Vagina (tissue), 2 donors: ENCODE data around the gene ANAPC4. TPM values are rescaled to one million over a fixed set of nuclear protein-coding genes. Genes with fewer than 3 reads are reported as not detected.

Experiments used
- DNase-seq, 2 donors: peaks; one replicate each; pipeline ENCODE4 v3.0.0-alpha.2; 2017; ENCODE audit errors: extremely low spot score in 2 of 2
- H3K27ac ChIP-seq: fragments of 200-600 bp; sonication (generic); one replicate; pipeline ENCODE4 v1.5.1; 2019
- H3K27me3 ChIP-seq: fragments of 200-600 bp; sonication (generic); one replicate; pipeline ENCODE4 v1.5.1; 2019
- H3K36me3 ChIP-seq, 2 donors: fragments of 200-600 bp; sonication (generic); one replicate each; pipeline ENCODE4 v1.5.1; 2017 to 2019
- H3K4me1 ChIP-seq: fragments of 200-600 bp; sonication (generic); one replicate; pipeline ENCODE4 v1.5.1; 2019
- H3K4me3 ChIP-seq, 2 donors: fragments of 200-600 bp; sonication (generic); 1 replicate in 1 of 2; 2 replicates in 1 of 2; pipeline ENCODE4 v1.5.1; 2016 to 2019
- H3K9me3 ChIP-seq: fragments of 200-600 bp; sonication (generic); one replicate; pipeline ENCODE4 v1.5.1; 2019
- POLR2A ChIP-seq, 2 donors: fragments of 450-650 bp; IDR thresholded peaks; one replicate each; pipeline ENCODE4 v1.6.1; 2017; ENCODE audit warnings: antibody characterized with exemption in 2 of 2, mild to moderate bottlenecking in 2 of 2, moderate library complexity in 2 of 2
- POLR2AphosphoS5 ChIP-seq, 2 donors: sonication (generic); formaldehyde crosslinking; IDR thresholded peaks; one replicate each; pipeline ENCODE4 v1.9.0; 2017; ENCODE audit warnings: antibody characterized with exemption in 2 of 2, mild to moderate bottlenecking in 2 of 2, low read depth in 1 of 2; ENCODE audit not compliant: insufficient read depth in 1 of 2
- intact Hi-C: fragments of 100-400 bp; cut with DNase I; formaldehyde crosslinking; loops from one replicate; pipeline ENCODE4 v1.15.1; 2023
- total RNA-seq: library from RNA; depleted of rRNA; stranded (reverse); fragments of >200 nt; gene quantifications from one replicate; pipeline ENCODE4 v1.2.3, GENCODE V29; 2016
- TF ChIP-seq, protein P1 (sequence below), 3 experiments: fragments of 450-650 bp in 2 of 3; fragments of 200-600 bp in 1 of 3; sonication (generic) in 1 of 3; IDR thresholded peaks; one replicate each; pipeline ENCODE4 v1.5.1; 2017 to 2019; ENCODE audit warnings: antibody characterized with exemption in 3 of 3, mild to moderate bottlenecking in 2 of 3, moderate library complexity in 2 of 3

The ANAPC4 gene
- total RNA-seq, 1 donor from 2014 or later = 33.6 TPM

DNA sequence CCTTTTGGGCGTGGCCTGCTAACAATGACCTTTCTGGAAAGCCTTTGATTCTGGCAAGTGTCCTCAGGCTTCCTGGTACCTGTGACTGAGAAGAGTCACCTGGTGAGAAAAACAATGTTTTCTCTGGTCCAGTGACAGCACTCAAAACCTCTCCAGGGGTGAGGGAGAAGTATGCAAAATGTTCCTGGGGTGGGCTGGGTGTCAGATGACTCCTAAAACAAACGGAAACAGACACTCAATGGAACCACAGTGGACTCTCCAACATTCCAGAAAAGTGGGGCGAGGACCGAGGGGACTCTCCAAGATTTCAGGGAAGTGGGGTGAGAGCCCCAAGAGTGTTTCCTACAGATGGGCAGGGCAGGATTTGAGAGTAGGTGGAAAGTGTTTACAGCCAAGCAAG, 69.5 kb downstream of the ANAPC4 start:
- peaks cover 8% of the 10 kb centered on the region for H3K4me1 ChIP-seq
- no peaks in the 10 kb centered on the region for H3K36me3 ChIP-seq
- H3K4me3 ChIP-seq = no peak overlapping the region
- intact Hi-C loops = no loop called here
- no peak for DNase-seq
- no peaks in the 10 kb centered on the region for H3K9me3 ChIP-seq
- no peaks in the 10 kb centered on the region for H3K27me3 ChIP-seq
- TF ChIP-seq POLR2AphosphoS5 (IDR thresholded peaks at IDR 0.05; ENCODE audit: insufficient read depth in 1 of 2, low read depth in 1 of 2) (no peak), POLR2A (IDR thresholded peaks at IDR 0.05) (no peak)
- TF ChIP-seq, protein P1, sequence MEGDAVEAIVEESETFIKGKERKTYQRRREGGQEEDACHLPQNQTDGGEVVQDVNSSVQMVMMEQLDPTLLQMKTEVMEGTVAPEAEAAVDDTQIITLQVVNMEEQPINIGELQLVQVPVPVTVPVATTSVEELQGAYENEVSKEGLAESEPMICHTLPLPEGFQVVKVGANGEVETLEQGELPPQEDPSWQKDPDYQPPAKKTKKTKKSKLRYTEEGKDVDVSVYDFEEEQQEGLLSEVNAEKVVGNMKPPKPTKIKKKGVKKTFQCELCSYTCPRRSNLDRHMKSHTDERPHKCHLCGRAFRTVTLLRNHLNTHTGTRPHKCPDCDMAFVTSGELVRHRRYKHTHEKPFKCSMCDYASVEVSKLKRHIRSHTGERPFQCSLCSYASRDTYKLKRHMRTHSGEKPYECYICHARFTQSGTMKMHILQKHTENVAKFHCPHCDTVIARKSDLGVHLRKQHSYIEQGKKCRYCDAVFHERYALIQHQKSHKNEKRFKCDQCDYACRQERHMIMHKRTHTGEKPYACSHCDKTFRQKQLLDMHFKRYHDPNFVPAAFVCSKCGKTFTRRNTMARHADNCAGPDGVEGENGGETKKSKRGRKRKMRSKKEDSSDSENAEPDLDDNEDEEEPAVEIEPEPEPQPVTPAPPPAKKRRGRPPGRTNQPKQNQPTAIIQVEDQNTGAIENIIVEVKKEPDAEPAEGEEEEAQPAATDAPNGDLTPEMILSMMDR (IDR thresholded peaks at IDR 0.05) = no peak
- H3K27ac ChIP-seq = no peak overlapping the region

DNA sequence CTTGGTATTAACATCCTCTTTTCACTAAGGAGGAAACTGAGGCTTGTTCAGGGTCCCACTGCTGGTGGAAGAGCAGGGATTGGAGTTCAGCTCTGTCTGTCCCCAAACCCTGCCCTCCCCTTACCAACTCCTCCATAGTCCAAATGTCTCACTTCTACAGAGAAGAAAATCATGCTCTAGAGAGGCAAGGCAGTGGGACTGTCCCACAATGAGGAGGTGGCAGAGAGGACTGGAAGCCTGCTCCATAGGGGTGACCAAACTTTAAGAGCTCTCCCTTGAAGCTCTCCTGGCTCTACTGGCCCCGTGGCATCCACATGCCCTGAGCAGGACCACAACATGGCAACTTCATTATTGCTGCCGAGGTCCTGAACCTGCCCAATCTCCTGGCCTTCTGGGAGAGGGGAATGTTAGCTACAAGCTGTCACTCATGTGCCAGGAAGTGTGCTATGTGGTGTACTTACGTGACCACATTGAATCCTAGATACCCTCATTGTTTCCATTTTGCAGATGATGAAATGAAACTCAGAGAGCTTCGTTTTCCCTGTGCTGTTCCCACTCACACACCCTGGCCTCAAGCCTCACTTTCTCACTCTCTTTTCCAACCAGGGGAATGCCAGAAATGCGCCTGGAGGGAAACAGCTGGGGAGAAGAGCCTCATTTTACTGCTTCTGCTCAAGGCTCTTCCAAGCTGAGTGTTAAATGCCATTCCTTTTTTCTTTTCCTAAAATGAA, 71.5 kb downstream of the ANAPC4 start:
- Histone ChIP-seq H3K9me3 (no peaks in the 10 kb centered on the region), H3K27ac (no peak overlapping the region), H3K27me3 (no peaks in the 10 kb centered on the region), H3K36me3 (no peaks in the 10 kb centered on the region), H3K4me1 (peaks cover 8% of the 10 kb centered on the region), H3K4me3 (no peak overlapping the region)
- TF ChIP-seq POLR2A (IDR thresholded peaks at IDR 0.05) (no peak), POLR2AphosphoS5 (IDR thresholded peaks at IDR 0.05; ENCODE audit: insufficient read depth in 1 of 2, low read depth in 1 of 2) (no peak)
- TF ChIP-seq, protein P1 (IDR thresholded peaks at IDR 0.05) = no peak
- intact Hi-C loops = no loop called here
- DNase-seq = no peak

DNA sequence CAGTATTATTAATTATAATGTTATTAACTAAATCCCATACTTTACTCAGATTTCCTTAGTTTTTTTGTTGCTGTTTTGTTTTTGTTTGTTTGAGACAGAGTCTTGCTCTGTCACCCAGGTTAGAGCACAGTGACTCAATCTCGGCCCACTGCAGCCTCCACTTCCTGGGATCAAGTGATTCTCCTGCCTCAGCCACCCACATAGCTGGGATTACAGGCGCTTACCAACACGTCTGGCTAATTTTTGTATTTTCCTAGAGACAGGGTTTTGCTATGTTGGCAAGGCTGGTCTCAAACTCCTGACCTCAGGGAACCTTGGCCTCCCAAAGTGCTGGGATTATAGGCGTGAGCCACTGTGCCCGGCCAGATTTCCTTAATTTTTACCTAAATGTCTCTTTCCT, 72.2 kb downstream of the ANAPC4 start:
- no peak overlapping the region for H3K27ac ChIP-seq
- DNase-seq = no peak
- no peaks in the 10 kb centered on the region for H3K9me3 ChIP-seq
- no peaks in the 10 kb centered on the region for H3K36me3 ChIP-seq
- H3K27me3 ChIP-seq = no peaks in the 10 kb centered on the region
- peaks cover 8% of the 10 kb centered on the region for H3K4me1 ChIP-seq
- intact Hi-C loops = no loop called here
- TF ChIP-seq POLR2A (IDR thresholded peaks at IDR 0.05) = no peak
- no peak for TF ChIP-seq POLR2AphosphoS5 (IDR thresholded peaks at IDR 0.05; ENCODE audit: insufficient read depth in 1 of 2, low read depth in 1 of 2)
- TF ChIP-seq, protein P1 (IDR thresholded peaks at IDR 0.05) = no peak
- H3K4me3 ChIP-seq = no peak overlapping the region

DNA sequence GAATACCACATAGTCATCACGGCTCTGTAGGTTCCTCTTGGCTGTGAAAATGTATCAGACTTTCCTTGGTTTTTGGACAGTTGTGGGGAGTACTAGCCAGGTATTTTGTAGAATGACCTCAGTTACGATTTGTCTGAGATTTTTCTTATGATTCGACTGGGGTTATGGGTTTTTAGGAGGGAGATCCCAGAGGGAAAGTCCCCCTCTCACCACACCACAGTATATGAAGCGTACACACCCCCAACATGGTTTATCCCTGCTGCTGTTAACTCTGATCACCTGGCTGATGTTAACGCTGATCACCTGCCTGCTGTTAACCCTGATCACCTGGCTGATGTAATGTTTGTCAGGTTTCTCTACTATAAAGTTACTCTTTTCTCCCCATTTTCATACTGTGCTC, 72.6 kb downstream of the ANAPC4 start:
- intact Hi-C loops = no loop called here
- Histone ChIP-seq H3K9me3 (no peaks in the 10 kb centered on the region), H3K4me3 (no peak overlapping the region), H3K36me3 (no peaks in the 10 kb centered on the region), H3K4me1 (peaks cover 8% of the 10 kb centered on the region), H3K27me3 (no peaks in the 10 kb centered on the region), H3K27ac (no peak overlapping the region)
- TF ChIP-seq, protein P1 (IDR thresholded peaks at IDR 0.05) = no peak
- TF ChIP-seq POLR2AphosphoS5 (IDR thresholded peaks at IDR 0.05; ENCODE audit: insufficient read depth in 1 of 2, low read depth in 1 of 2) = no peak
- TF ChIP-seq POLR2A (IDR thresholded peaks at IDR 0.05) = no peak
- no peak for DNase-seq

DNA sequence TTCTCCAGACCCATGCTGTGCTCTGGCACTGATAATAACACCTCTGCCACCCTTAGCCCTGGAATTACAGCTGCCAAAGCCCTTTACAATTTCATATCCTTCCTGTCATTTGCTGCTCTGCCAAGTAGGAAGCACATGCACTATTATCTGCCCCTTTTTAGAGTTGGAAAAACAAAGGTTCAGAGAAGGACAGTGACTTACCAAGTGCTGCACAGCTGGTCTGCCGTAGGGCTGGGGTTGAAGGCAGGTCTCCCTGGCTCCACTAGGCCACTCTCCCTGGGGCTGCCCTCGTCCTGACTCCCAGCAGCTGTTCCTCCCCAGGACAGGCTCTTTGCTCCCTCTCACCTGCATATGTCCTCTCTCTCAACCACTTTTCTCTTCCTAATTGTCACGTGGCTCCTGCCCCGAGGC, 73.4 kb downstream of the ANAPC4 start:
- no peaks in the 10 kb centered on the region for H3K27me3 ChIP-seq
- no peak overlapping the region for H3K4me3 ChIP-seq
- DNase-seq = no peak
- TF ChIP-seq POLR2A (IDR thresholded peaks at IDR 0.05) (no peak), POLR2AphosphoS5 (IDR thresholded peaks at IDR 0.05; ENCODE audit: insufficient read depth in 1 of 2, low read depth in 1 of 2) (no peak)
- TF ChIP-seq, protein P1 (IDR thresholded peaks at IDR 0.05) = no peak
- H3K36me3 ChIP-seq = no peaks in the 10 kb centered on the region
- peaks cover 8% of the 10 kb centered on the region for H3K4me1 ChIP-seq
- no peaks in the 10 kb centered on the region for H3K9me3 ChIP-seq
- intact Hi-C loops = no loop called here
- no peak overlapping the region for H3K27ac ChIP-seq
